Measurements from ENCODE around the gene SLC35E1.
A peak's percentile ranks its signal among the peaks of the same experiment; 100 is the strongest.

Gene SLC35E1

DNA sequence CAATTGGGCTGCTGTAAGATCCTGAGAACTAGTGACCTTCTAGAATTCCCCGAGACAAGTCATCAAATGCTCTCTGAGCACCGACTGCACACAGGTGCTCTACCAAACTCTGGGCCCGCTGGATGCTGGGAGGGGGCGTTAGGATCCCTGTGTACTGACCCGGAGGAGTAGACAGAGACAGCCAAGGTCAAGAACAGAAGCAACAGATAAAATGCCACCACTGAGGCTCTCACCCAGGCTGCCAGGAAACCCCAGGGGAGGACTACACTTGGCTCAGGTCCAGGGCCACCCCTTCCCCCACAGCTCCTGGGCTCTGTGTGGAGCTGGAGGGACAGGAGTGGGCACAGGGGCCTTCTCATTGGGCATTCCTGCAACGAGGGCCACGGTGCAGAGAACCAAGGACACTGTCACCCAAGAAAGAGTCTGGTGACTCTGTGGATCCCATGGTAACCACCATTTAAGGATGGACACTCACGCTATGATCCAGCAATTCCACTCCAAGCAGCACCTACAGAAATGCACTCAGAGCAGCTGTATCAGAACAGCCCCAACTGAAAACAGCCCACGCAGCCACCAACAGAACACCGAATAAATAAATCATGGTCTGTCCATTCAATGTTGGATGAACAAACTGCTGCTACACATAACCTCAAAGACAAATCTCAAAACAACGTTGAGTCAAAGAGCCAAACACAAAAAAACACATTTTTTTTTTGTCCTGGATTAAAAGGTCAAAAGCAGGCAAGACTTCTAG, 16.8 kb upstream of the SLC35E1 start:
- H3K36me3 ChIP-seq (ENCODE audit: low read length): no peaks in the 10 kb centered on the region
- H3K4me3 ChIP-seq (ENCODE audit: insufficient read depth, low read length, poor library complexity, severe bottlenecking): peak overlapping the region; percentile 30
- H3K27me3 ChIP-seq (ENCODE audit: low read length): no peaks in the 10 kb centered on the region
- no peaks in the 10 kb centered on the region for H4K20me1 ChIP-seq (ENCODE audit: low read depth, low read length)
- peak overlapping the region; percentile 98 for H3K27ac ChIP-seq (ENCODE audit: low read depth, low read length)
- no peaks in the 10 kb centered on the region for H3K9me3 ChIP-seq (ENCODE audit: insufficient read depth, low read length)
- H3F3A ChIP-seq (ENCODE audit: insufficient read depth): peaks cover 82% of the 10 kb centered on the region
- H3K9me2 ChIP-seq (replicated peaks; ENCODE audit: insufficient read depth, low read length): no peaks in the 10 kb centered on the region
- H3K79me2 ChIP-seq (ENCODE audit: insufficient read depth, low read length): peaks cover 71% of the 10 kb centered on the region
- H3K9ac ChIP-seq (ENCODE audit: low read length): peak overlapping the region; percentile 79
- H2AFZ ChIP-seq (ENCODE audit: low read depth, low read length, severe bottlenecking): no peak overlapping the region
- TF ChIP-seq EZH2phosphoT487 (conservative IDR thresholded peaks at IDR 0.05; ENCODE audit: low read length): no peak
- TF ChIP-seq, protein P1, sequence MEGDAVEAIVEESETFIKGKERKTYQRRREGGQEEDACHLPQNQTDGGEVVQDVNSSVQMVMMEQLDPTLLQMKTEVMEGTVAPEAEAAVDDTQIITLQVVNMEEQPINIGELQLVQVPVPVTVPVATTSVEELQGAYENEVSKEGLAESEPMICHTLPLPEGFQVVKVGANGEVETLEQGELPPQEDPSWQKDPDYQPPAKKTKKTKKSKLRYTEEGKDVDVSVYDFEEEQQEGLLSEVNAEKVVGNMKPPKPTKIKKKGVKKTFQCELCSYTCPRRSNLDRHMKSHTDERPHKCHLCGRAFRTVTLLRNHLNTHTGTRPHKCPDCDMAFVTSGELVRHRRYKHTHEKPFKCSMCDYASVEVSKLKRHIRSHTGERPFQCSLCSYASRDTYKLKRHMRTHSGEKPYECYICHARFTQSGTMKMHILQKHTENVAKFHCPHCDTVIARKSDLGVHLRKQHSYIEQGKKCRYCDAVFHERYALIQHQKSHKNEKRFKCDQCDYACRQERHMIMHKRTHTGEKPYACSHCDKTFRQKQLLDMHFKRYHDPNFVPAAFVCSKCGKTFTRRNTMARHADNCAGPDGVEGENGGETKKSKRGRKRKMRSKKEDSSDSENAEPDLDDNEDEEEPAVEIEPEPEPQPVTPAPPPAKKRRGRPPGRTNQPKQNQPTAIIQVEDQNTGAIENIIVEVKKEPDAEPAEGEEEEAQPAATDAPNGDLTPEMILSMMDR (IDR thresholded peaks at IDR 0.05; ENCODE audit: insufficient read depth, low read length, poor library complexity, severe bottlenecking): no peak
- H3K4me2 ChIP-seq (ENCODE audit: low read depth, low read length, poor library complexity, severe bottlenecking): peak overlapping the region; percentile 91

GRCh38 chr19:16587833-16588823, 15.9 kb upstream of the SLC35E1 start:
- Histone ChIP-seq H3K9me2 (replicated peaks; ENCODE audit: insufficient read depth, low read length) (no peaks in the 10 kb centered on the region), H3K27ac (ENCODE audit: low read depth, low read length) (peak overlapping the region; percentile 98), H3K4me3 (ENCODE audit: insufficient read depth, low read length, poor library complexity, severe bottlenecking) (peak overlapping the region; percentile 56), H4K20me1 (ENCODE audit: low read depth, low read length) (no peaks in the 10 kb centered on the region), H3K4me2 (ENCODE audit: low read depth, low read length, poor library complexity, severe bottlenecking) (peak overlapping the region; percentile 91), H3K79me2 (ENCODE audit: insufficient read depth, low read length) (peaks cover 71% of the 10 kb centered on the region), H3K27me3 (ENCODE audit: low read length) (no peaks in the 10 kb centered on the region), H3K36me3 (ENCODE audit: low read length) (no peaks in the 10 kb centered on the region), H3K9ac (ENCODE audit: low read length) (peak overlapping the region; percentile 79), H2AFZ (ENCODE audit: low read depth, low read length, severe bottlenecking) (no peak overlapping the region), H3K9me3 (ENCODE audit: insufficient read depth, low read length) (no peaks in the 10 kb centered on the region), H3F3A (ENCODE audit: insufficient read depth) (peaks cover 76% of the 10 kb centered on the region)
- TF ChIP-seq EZH2phosphoT487 (conservative IDR thresholded peaks at IDR 0.05; ENCODE audit: low read length): no peak
- TF ChIP-seq, protein P1 (IDR thresholded peaks at IDR 0.05; ENCODE audit: insufficient read depth, low read length, poor library complexity, severe bottlenecking): no peak

DNA sequence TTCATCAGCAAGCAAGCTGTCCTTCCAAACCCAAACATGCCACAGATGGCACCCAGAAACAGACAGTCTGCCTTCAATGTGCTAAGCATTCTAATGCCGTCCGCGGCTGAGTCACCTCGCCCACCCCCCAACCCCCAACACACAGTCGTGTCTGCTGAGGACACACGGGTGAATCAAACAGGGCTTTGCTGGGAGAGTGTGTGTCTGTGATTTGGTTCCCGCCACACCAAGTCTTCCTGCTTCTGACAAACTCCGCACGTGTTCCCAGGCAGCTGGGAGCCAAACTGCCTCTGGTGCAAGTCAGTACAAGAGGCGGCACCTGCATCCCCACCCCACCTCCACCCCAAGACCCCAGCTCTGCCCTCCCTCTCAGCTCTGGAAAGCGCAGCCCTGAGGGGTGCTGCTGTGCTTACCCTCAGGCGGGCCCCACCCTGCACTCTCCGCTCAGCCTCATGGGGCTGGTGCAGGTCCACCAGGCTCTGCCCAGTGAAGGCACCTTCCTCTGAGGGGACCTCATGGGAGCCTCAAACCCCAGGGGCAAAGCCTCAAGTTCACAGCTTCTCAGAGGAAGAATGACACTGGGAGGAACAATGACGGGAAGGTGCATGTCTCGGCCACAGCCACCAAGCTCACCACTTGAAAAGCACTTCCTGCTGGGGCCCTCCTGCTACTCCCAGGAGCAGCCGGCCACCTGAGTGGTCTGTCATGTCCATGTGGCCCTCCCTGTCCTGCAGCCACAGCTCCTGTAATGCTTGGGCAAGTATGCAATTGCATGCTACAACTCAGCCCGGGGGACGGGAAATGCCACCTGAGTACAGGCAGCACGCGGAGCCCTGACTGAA, 15.0 kb upstream of the SLC35E1 start:
- no peak overlapping the region for H2AFZ ChIP-seq (ENCODE audit: low read depth, low read length, severe bottlenecking)
- no peak for TF ChIP-seq EZH2phosphoT487 (conservative IDR thresholded peaks at IDR 0.05; ENCODE audit: low read length)
- TF ChIP-seq, protein P1 (IDR thresholded peaks at IDR 0.05; ENCODE audit: insufficient read depth, low read length, poor library complexity, severe bottlenecking): no peak

More for the DNA sequence above, 15.0 kb upstream of the SLC35E1 start:
- peak overlapping the region; percentile 91 for H3K4me2 ChIP-seq (ENCODE audit: low read depth, low read length, poor library complexity, severe bottlenecking)
- H3F3A ChIP-seq (ENCODE audit: insufficient read depth): peaks cover 72% of the 10 kb centered on the region
- H3K27me3 ChIP-seq (ENCODE audit: low read length): no peaks in the 10 kb centered on the region
- H3K4me3 ChIP-seq (ENCODE audit: insufficient read depth, low read length, poor library complexity, severe bottlenecking): peak overlapping the region; percentile 35
- no peaks in the 10 kb centered on the region for H3K36me3 ChIP-seq (ENCODE audit: low read length)
- peak overlapping the region; percentile 79 for H3K9ac ChIP-seq (ENCODE audit: low read length)
- H3K9me3 ChIP-seq (ENCODE audit: insufficient read depth, low read length): no peaks in the 10 kb centered on the region
- H4K20me1 ChIP-seq (ENCODE audit: low read depth, low read length): no peaks in the 10 kb centered on the region
- H3K9me2 ChIP-seq (replicated peaks; ENCODE audit: insufficient read depth, low read length): no peaks in the 10 kb centered on the region
- peaks cover 71% of the 10 kb centered on the region for H3K79me2 ChIP-seq (ENCODE audit: insufficient read depth, low read length)
- peak overlapping the region; percentile 98 for H3K27ac ChIP-seq (ENCODE audit: low read depth, low read length)

Measured in SU-DHL-6 (cell line).